DMS53 treated with DMSO at 0.1 percent for 48 hours (cell line): ENCODE measurements around the gene CACNA2D1.
"Not testable (repeated sequence)": the region's sequence is repeated elsewhere in the genome, so short reads cannot be mapped to it uniquely, and the experiment has no call there.

Source experiments
- DNase-seq: peaks from one replicate; lab custom pipeline; 2025; ENCODE audit not compliant: unreplicated experiment; lab: John Stamatoyannopoulos, UW

CACNA2D1 gene

GRCh38 chr7:82173400-82174021 lies 270.1 kb downstream of the CACNA2D1 start:
- no peak for DNase-seq

DNA sequence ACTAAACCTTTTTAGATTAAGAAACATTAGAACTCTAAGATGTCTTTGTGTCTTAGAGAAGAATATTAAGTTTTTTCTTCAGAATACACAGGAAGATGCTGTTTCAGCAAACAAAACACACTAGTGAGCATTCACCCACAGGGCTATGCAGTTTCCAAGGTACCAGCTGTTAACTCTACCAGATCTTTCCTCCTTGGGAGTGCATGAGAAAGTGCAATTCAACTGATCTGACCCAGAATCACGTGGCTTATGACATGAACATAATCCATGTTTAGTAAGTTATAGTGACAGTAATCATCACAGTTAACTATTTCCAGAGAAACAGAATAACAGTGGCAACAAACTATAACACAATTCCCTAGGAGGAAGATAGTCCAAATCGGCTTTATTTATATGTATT lies 270.7 kb downstream of the CACNA2D1 start:
- DNase-seq, result no peak

DNA sequence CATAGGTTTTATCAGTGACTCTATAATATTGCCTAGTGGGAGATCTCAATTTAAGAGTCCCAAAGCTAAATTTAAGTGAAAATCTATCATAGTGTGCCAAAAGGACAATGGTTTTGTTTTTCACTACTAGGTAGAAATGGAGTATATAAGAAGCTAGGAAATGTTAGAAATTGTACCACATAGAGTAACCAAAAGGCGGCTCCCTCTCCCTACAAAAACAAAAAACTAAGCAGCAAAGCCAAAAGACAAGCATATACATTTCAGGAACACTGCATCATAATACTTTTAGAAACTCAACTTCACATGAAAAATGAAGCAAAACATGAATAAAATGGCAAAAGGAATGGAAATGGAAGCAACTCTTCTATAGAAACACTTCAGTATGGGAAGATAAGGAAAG lies 271.6 kb downstream of the CACNA2D1 start:
- no peak for DNase-seq

DNA sequence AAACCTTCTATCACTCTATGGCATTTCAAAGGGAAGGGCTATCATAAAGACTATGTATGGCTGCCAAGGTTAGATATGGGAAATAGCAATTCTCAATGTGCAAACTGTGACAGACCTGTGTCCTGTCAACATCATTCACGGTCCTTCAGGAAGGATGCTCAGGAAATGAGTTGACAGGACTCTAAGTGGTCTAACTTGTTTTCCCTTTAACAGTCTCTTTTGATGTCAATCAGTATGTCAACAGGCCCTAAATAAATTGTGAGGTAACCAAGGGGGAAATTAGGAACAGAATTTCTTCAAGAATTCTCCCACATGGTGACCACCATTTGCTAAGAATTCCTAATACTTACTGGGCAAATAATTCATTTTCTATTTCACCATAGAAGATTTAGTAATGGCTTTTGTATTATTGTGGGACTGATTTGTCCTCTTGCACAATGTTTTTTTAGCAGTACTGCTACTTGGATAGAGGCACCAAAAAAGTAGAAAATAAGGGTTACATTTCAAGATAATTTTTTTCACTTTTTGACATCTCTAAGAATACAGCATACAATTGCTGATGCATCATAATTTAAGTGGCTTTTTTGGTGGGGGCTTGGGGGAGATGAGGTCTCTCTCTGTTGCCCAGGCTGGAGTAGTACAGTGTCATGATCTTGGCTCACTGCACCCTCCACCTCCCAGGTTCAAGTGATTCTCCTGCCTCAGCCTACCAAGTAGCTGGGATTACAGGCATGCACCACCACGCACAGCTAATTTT lies 275.8 kb downstream of the CACNA2D1 start:
- peak; percentile 98 for DNase-seq

DNA sequence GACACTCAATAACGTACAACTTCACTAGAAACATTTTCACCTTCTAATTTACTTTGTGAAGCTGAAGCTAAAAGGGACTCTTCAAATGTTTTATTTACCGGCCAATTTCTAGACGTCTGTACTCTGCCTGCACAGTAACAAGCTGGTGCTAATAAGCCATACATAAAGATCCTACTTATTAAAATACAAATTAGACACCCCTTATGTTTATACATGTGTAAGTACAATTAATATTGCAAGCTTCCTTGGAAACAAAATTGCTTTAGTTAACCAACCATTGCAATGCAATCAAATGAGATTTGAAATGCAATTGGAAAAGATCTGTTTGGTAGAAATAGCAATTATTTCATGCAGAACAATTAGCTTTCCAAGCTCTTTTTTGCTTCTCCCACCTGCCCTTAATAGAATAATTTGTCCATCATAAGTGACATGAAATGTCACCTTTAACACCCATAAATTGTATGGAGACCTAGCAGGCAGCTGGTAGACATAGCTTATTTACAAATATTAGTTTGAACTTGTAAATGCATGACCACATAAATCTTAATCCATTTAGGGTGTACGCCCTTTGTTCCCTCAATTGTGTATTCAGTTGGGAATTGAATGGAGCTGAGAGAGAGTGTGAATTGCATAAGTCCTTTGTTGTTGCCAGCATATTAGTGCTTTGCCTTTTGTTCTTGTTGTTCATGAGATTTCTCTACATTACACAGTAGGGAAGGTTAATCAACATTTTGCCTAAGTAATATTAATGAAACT lies 277.1 kb downstream of the CACNA2D1 start:
- DNase-seq, result no peak

DNA sequence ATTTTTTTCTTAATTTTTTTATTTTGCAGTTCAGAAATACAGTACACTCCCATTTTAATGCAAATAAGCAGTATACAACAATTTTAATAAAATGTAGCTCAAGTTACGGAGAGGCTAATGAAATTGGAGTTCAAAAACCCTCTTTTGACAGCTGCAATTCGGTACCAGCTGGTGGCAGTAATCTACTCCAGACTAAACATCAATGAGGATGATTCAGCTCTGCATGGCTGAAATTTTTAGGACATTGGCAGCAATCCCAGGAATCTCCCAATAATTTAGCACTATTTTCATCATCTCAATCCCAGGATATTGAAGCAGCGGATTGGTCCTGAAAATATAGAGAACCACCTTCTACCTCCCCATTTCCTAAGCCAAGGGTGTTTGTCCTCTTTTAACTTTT lies 278.8 kb downstream of the CACNA2D1 start:
- no peak for DNase-seq

DNA sequence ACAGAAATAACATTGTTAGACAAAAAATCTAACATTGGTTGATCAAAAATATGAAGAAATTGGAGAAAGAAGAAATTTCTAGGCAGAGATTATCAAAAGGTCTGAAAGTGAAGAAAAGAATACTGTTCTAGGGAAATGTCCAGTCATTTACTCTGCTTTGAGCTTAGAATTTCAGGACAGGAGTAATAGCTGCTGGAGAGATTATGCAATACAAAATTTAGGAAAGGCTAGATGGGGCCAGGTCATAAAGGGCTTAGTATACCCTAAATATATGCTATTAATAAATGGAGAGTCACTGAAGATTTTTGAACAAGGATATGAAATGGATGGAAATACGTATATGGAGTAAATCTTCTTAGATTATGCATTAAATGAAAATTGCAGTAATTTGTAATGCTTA lies 279.2 kb downstream of the CACNA2D1 start:
- no peak for DNase-seq

- no peak for DNase-seq
These were observed 280.0 kb downstream of the CACNA2D1 start for GRCh38 chr7:82163586-82163985.

- no peak for DNase-seq
These were observed 281.3 kb downstream of the CACNA2D1 start for GRCh38 chr7:82162289-82162688.

DNA sequence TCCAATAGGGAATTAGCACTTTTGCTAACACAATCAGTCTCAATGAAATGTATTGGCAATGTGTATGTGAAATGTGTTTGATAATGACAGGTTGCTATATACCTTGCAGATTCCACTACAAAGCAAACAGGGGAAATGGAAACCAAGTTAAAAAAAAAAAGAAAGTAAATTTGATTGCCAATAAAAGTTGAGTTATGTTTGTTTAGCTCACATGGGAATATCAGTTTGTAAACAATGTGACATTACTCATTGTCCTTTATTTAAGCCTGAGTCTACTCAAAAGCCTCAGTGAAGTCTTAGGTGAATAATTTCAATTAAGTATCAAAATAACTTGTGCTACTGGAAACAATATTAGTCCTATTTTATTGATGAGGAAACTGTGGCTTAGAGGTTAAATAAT lies 285.2 kb downstream of the CACNA2D1 start:
- DNase-seq, result peak; percentile 76

DNA sequence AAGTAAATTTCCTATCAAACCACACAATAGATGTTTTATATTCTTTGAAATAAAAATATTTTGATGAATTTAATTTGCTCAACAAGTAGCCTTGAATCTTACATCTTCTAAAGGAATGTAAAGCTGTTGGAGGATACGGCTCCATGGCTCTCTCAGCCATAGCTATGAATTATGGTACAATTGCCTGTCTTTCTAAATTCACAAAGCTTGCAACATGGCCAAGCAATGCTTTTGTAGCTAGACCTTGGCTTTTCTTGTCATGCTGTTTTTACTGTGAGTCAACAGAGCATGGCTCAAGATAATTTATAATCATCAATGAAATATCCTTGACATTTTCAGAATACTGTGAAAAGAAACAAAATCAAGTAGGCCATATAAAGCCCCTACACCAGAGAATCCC lies 286.7 kb downstream of the CACNA2D1 start:
- no peak for DNase-seq

DNA sequence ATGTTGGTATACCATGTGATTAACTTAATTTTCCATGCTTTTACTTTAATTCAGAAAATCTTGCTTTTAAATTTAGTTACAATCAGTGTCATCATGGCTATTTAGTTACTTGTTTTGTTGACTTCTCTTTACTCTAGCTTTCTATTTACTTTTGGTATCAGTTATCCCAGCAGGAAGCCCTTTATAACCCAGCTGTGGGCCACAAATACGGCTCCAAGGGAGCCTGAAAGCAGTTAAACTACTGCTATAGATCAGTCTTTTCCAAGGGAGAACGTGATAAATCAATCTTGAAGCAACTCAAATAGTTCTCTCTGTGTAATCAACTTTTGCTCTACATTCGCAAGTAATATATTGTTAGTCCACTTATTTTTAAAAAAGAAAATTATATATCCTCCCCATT lies 287.4 kb downstream of the CACNA2D1 start:
- peak; percentile 82 for DNase-seq

- no peak for DNase-seq
These were observed 288.8 kb downstream of the CACNA2D1 start for GRCh38 chr7:82154728-82155127.

DNA sequence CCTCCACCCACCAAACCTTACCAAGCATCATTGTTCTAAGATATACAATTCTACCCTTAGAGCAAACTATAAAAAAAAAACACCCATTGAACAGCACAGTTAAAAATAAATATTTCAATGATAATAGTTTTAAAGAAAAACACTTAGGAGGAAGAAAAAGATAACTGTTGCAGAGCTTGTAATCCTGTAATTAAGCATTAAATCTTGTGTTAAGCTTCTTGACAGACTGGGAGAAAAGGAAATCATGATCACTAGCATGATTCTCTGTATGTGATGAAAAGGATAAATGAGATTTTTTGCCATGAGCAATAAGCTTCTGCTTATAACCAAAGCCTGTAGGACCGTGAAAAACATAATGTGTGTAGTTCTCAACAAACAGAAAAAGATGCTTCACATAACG lies 289.8 kb downstream of the CACNA2D1 start:
- no peak for DNase-seq

DNA sequence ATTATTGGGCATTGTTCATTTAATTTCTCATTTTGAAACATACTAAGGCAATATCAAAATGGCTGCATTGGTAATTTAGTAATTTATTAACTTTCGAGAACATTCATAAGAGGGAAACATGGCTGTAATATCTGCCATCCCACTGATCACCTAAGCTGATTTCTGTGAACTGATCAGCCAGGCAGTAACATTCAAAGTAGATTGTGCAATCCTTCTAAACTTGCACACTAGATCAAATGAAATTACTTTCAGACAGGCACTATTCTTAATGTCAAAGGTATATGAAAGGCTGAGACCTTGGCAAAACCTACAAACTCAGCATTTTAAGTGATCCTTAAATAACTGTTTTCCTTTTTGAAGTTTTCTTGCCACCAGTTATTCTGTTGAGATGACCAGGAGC lies 290.7 kb downstream of the CACNA2D1 start:
- DNase-seq, result peak; percentile 15

DNA sequence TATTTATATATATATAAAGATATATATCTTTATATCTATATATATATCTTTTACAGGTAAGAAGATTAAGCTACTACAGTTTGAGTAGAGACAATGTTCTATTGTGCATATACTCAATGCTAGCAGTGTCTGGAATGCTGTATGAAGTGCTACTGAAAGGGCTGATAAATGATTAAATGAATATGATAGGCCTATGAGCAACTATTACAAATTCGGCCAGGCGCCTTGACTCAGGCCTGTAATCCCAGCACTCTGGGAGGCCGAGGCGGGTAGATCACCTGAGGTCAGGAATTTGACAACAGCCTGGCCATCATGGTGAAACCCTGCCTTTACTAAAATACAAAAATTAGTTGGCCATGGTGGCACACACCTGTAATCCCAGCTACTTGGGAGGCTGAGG lies 297.1 kb downstream of the CACNA2D1 start:
- no peak for DNase-seq

DNA sequence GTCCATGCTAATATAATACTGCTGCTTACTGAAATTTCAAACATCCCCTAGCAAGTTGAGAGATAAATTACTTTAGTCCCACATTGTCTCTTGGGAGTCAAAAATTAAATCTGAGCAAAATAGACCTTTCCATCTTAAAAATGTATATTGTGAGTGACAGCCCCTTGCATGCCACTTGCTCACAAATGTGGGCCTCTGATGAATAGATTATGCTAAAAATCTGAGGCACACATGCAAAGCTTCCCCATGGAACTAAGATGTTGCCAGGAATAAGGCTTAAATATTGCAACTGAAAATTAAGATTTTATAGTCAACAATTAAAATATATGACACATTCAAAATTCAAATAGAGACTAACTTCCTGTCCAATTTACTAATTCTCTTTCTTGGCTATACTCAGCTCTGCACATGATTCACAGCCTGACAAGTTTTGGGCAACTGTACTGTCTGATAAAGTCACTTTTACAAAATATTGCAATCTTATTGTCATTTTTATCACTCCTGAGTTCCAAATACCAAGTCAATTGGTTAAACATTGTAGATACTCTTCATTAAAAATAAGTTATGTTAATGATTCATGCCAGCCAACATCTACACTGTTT lies 301.2 kb downstream of the CACNA2D1 start:
- DNase-seq, result no peak

GRCh38 chr7:82141427-82141826 lies 302.1 kb downstream of the CACNA2D1 start:
- no peak for DNase-seq

DNA sequence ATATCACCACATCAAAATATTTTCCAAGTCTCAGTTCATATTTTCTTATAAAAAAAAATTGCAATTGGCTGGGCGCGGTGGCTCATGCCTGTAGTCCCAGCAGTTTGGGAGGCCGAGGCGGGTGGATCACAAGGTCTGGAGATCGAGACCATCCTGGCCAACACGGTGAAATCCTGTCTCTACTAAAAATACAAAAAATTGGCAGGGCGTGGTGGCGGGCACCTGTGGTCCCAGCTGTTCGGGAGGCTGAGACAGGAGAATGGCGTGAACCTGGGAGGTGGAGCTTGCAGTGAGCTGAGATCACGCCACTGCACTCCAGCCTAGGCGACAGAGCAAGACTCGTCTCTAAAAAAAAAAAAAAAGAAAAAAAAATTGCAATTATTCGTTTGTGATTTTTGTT lies 303.0 kb downstream of the CACNA2D1 start:
- DNase-seq, result not testable (repeated sequence)

- no peak for DNase-seq
These were observed 312.4 kb downstream of the CACNA2D1 start for GRCh38 chr7:82131215-82131614.

DNA sequence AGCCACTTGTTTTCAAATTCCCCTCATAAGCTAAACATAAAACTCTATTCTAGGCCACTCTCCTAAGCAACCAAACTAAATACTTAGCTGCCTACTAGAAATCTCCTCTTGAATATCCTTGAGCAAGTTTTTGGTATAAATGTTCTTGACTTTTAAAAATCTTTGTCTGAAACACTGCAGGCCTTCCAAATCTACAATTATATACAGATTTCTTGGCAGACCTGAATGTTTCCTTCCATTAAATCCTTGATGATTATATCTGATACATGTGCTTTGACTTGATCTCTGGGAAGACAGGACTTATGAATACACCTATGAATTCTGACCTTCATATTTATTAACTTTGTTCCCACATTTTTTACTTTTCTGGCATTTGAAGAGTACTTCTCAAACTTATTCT lies 314.5 kb downstream of the CACNA2D1 start:
- DNase-seq, result no peak

GRCh38 chr7:82128546-82128945 lies 315.0 kb downstream of the CACNA2D1 start:
- DNase-seq, result no peak
